Measurements from ENCODE around the gene CSPG4.

- TF ChIP-seq CTCF (IDR thresholded peaks at IDR 0.05) (no peak), POLR2AphosphoS5 (IDR thresholded peaks at IDR 0.05) (no peak)
Observed at GRCh38 chr15:75704618-75705017, 8.0 kb downstream of the CSPG4 start.
